Upper lobe of left lung (tissue), 6 donors: ENCODE results near the gene MKLN1. TPM values are rescaled to one million over a fixed set of nuclear protein-coding genes. Genes with fewer than 3 reads are reported as not detected.
A peak's percentile ranks its signal among the peaks of the same experiment; 100 is the strongest.

Source experiments
- ATAC-seq, 2 donors: fragments of 200-7000 bp; cut with Tn5 transposase; one replicate each; pipeline ENCODE4 v1.9.1; 2022; ENCODE audit warnings: mild to moderate bottlenecking in 2 of 2, moderate library complexity in 2 of 2; ENCODE audit not compliant: low FRiP score in 2 of 2
- DNase-seq, 2 donors: peaks; one replicate each; pipeline ENCODE4 v3.0.0-alpha.2; 2019 to 2020
- H3K27ac ChIP-seq, 4 donors: fragments of 200-600 bp; sonication (generic); one replicate each; pipeline ENCODE4 v1.5.1; 2016 to 2019
- H3K27me3 ChIP-seq, 4 donors: fragments of 200-600 bp; sonication (generic); one replicate each; pipeline ENCODE4 v1.5.1; 2017 to 2019
- H3K36me3 ChIP-seq, 4 donors: fragments of 200-600 bp; sonication (generic); one replicate each; pipeline ENCODE4 v1.5.1; 2016 to 2019
- H3K4me1 ChIP-seq, 4 donors: fragments of 200-600 bp; sonication (generic); one replicate each; pipeline ENCODE4 v1.5.1; 2018 to 2019
- H3K4me3 ChIP-seq, 4 donors: fragments of 200-600 bp; sonication (generic); one replicate each; pipeline ENCODE4 v1.5.1; 2017 to 2019; ENCODE audit warnings: mild to moderate bottlenecking in 2 of 4, moderate library complexity in 1 of 4
- H3K9me3 ChIP-seq, 4 donors: fragments of 200-600 bp; sonication (generic); one replicate each; pipeline ENCODE4 v1.5.1; 2018 to 2019
- CTCF ChIP-seq, 6 experiments: fragments of 450-650 bp in 4 of 6; fragments of 200-600 bp in 2 of 6; sonication (generic) in 2 of 6; IDR thresholded peaks; one replicate each; pipeline ENCODE4 v1.5.1; 2016 to 2019; ENCODE audit warnings: antibody characterized with exemption in 6 of 6
- EP300 ChIP-seq, 4 donors: sonication (generic); formaldehyde crosslinking; IDR thresholded peaks; one replicate each; pipeline ENCODE4 v1.5.1; 2017; ENCODE audit warnings: antibody characterized with exemption in 4 of 4, control low read depth in 2 of 4
- POLR2A ChIP-seq, 4 donors: fragments of 450-650 bp; IDR thresholded peaks; one replicate each; pipeline ENCODE4 v1.5.1; 2016 to 2017; ENCODE audit warnings: antibody characterized with exemption in 4 of 4, mild to moderate bottlenecking in 2 of 4
- POLR2AphosphoS5 ChIP-seq, 2 donors: sonication (generic); formaldehyde crosslinking; IDR thresholded peaks; one replicate each; pipeline ENCODE4 v1.5.1; 2017; ENCODE audit warnings: antibody characterized with exemption in 2 of 2
- WGBS, 2 donors: methylation state at CpG; one replicate each; pipeline ENCODE4 v1.1.5; 2017 to 2018; 5-methylcytosine and 5-hydroxymethylcytosine counted together
- total RNA-seq, 6 donors: library from RNA; depleted of rRNA in 4 of 6; stranded (reverse); fragments of >200 nt in 4 of 6; gene quantifications; one replicate each; pipeline versions ENCODE4 v1.1.0 to v1.2.1, GENCODE V29; 2016 to 2021
- donor health status: DM: no; HTN: no; CAD: no; lungs with moderate emphysema.
- donor health status: DM: no; HTN: yes; CAD: no; lungs with severe emphysema.

The MKLN1 gene
- total RNA-seq, 6 donors from 2014 or later, result 36.7 to 105 (median 44.5) TPM

GRCh38 chr7:131322061-131322460, 5.6 kb upstream of the MKLN1 start:
- no peak overlapping the region for H3K27ac ChIP-seq
- peaks cover 6 to 11% (median 8%) of the 10 kb centered on the region in 4 donors for H3K4me1 ChIP-seq
- no peaks in the 10 kb centered on the region for H3K27me3 ChIP-seq
- no peak for ATAC-seq
- no peak overlapping the region for H3K4me3 ChIP-seq
- no peak for DNase-seq
- WGBS, 2 donors, result 94 to 100% methylated on average over 1 of the region's 1 CpG
- no peaks in the 10 kb centered on the region for H3K9me3 ChIP-seq
- H3K36me3 ChIP-seq, result no peaks in the 10 kb centered on the region
- TF ChIP-seq POLR2AphosphoS5 (IDR thresholded peaks at IDR 0.05) (no peak), CTCF (IDR thresholded peaks at IDR 0.05) (no peak), POLR2A (IDR thresholded peaks at IDR 0.05) (no peak), EP300 (IDR thresholded peaks at IDR 0.05) (no peak)

- H3K27ac ChIP-seq, result no peak overlapping the region
- no peak overlapping the region for H3K4me3 ChIP-seq
- WGBS, 2 donors, result 93 to 95% methylated on average over 7 of the region's 7 CpGs
- no peaks in the 10 kb centered on the region for H3K9me3 ChIP-seq
- TF ChIP-seq CTCF (IDR thresholded peaks at IDR 0.05) (no peak), POLR2A (IDR thresholded peaks at IDR 0.05) (no peak)
- no peaks in the 10 kb centered on the region for H3K27me3 ChIP-seq
- DNase-seq, result no peak
- ATAC-seq, result no peak
- no peaks in the 10 kb centered on the region for H3K36me3 ChIP-seq
- H3K4me1 ChIP-seq, result peaks cover 7 to 11% (median 8%) of the 10 kb centered on the region in 4 donors
Measured at GRCh38 chr7:131322861-131323260, 4.8 kb upstream of the MKLN1 start.

GRCh38 chr7:131325179-131325840, 2.4 kb upstream of the MKLN1 start:
- H3K9me3 ChIP-seq, result no peaks in the 10 kb centered on the region
- H3K4me1 ChIP-seq, result peaks cover 15 to 28% (median 19%) of the 10 kb centered on the region in 4 donors
- WGBS, 2 donors, result 96% methylated on average over 5 of the region's 5 CpGs
- TF ChIP-seq EP300 (IDR thresholded peaks at IDR 0.05), result no peak
- no peak for TF ChIP-seq POLR2A (IDR thresholded peaks at IDR 0.05)
- TF ChIP-seq POLR2AphosphoS5 (IDR thresholded peaks at IDR 0.05), result no peak
- TF ChIP-seq CTCF (IDR thresholded peaks at IDR 0.05), result no peak
- no peak for DNase-seq
- H3K4me3 ChIP-seq, result no peak overlapping the region
- no peak overlapping the region for H3K27ac ChIP-seq
- no peaks in the 10 kb centered on the region for H3K36me3 ChIP-seq
- ATAC-seq, result no peak
- H3K27me3 ChIP-seq, result no peaks in the 10 kb centered on the region

- Histone ChIP-seq H3K36me3 (no peaks in the 10 kb centered on the region), H3K4me3 (peak overlapping the region in 3 of 4 donors; percentile 78 to 88 (median 81)), H3K27ac (peak overlapping the region; percentile 96 to 100 (median 100)), H3K9me3 (no peaks in the 10 kb centered on the region), H3K4me1 (peaks cover 18 to 32% (median 20%) of the 10 kb centered on the region in 4 donors), H3K27me3 (no peaks in the 10 kb centered on the region)
- DNase-seq (no peak), ATAC-seq (no peak)
- WGBS, 2 donors, result 72 to 74% methylated on average over 6 of the region's 6 CpGs
- no peak for TF ChIP-seq EP300 (IDR thresholded peaks at IDR 0.05)
- no peak for TF ChIP-seq CTCF (IDR thresholded peaks at IDR 0.05)
- TF ChIP-seq POLR2AphosphoS5 (IDR thresholded peaks at IDR 0.05), result no peak
- TF ChIP-seq POLR2A (IDR thresholded peaks at IDR 0.05), result no peak
Measured at GRCh38 chr7:131326576-131326975, 1.1 kb upstream of the MKLN1 start.
